Nephron (organoid): Measurements from ENCODE around the gene UBP1.
"Not testable (repeated sequence)": the region's sequence is repeated elsewhere in the genome, so short reads cannot be mapped to it uniquely, and the experiment has no call there.

Source experiments
- H3K27ac Mint-ChIP-seq, 3 experiments: 2 replicates each; pipeline ENCODE4 v1.8.0; 2020; ENCODE audit warnings: mixed read lengths in 3 of 3, mild to moderate bottlenecking in 2 of 3, moderate library complexity in 1 of 3
- H3K27me3 Mint-ChIP-seq: 2 replicates; pipeline ENCODE4 v1.8.0; 2021; ENCODE audit warnings: low read depth, mild to moderate bottlenecking, moderate library complexity, mixed read lengths
- H3K36me3 Mint-ChIP-seq: 2 replicates; pipeline ENCODE4 v1.8.0; 2020; ENCODE audit warnings: low read depth, mixed read lengths
- H3K4me1 Mint-ChIP-seq: 2 replicates; pipeline ENCODE4 v1.8.0; 2020; ENCODE audit warnings: mixed read lengths
- H3K4me3 Mint-ChIP-seq, 3 experiments: 2 replicates each; pipeline ENCODE4 v1.8.0; 2020; ENCODE audit warnings: mild to moderate bottlenecking in 3 of 3, mixed read lengths in 3 of 3, moderate library complexity in 2 of 3
- H3K9me3 Mint-ChIP-seq: 2 replicates; pipeline ENCODE4 v1.8.0; 2020; ENCODE audit warnings: mixed read lengths
- TF ChIP-seq, protein P1 (sequence below), 3 experiments: fragments of 200-600 bp; sonication (generic); IDR thresholded peaks; one replicate each; pipeline ENCODE4 v1.5.0; 2021; ENCODE audit warnings: antibody characterized with exemption in 3 of 3; ENCODE audit not compliant: unreplicated experiment in 3 of 3

UBP1 gene

DNA sequence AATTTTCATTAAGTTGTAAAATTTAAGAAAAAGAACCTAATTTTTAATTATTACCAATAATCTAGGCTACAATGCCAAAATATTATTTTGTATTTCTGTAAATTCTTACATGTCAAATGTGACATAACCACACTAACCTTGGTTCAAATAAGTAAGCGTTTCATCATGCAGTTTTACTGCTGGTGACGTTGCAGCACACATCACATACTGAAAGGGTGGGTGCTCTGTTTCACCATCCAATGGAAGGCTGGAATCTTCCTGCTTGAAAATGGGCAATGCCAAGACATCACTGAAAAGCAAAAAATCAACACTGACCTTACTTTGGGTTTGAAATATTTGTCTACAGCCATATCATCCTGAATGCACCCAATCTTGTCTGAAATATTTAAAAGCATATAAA, 14.8 kb downstream of the UBP1 start:
- Mint-ChIP-seq H3K4me1 (peaks cover 40% of the 10 kb centered on the region), H3K27me3 (no peaks in the 10 kb centered on the region), H3K36me3 (peaks cover 42% of the 10 kb centered on the region), H3K9me3 (no peaks in the 10 kb centered on the region), H3K4me3 (no peak overlapping the region), H3K27ac (peak overlapping the region in 1 of 3 experiments; percentile 53)
- TF ChIP-seq, protein P1, sequence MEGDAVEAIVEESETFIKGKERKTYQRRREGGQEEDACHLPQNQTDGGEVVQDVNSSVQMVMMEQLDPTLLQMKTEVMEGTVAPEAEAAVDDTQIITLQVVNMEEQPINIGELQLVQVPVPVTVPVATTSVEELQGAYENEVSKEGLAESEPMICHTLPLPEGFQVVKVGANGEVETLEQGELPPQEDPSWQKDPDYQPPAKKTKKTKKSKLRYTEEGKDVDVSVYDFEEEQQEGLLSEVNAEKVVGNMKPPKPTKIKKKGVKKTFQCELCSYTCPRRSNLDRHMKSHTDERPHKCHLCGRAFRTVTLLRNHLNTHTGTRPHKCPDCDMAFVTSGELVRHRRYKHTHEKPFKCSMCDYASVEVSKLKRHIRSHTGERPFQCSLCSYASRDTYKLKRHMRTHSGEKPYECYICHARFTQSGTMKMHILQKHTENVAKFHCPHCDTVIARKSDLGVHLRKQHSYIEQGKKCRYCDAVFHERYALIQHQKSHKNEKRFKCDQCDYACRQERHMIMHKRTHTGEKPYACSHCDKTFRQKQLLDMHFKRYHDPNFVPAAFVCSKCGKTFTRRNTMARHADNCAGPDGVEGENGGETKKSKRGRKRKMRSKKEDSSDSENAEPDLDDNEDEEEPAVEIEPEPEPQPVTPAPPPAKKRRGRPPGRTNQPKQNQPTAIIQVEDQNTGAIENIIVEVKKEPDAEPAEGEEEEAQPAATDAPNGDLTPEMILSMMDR (IDR thresholded peaks at IDR 0.05; ENCODE audit: unreplicated experiment in 3 of 3): no peak

DNA sequence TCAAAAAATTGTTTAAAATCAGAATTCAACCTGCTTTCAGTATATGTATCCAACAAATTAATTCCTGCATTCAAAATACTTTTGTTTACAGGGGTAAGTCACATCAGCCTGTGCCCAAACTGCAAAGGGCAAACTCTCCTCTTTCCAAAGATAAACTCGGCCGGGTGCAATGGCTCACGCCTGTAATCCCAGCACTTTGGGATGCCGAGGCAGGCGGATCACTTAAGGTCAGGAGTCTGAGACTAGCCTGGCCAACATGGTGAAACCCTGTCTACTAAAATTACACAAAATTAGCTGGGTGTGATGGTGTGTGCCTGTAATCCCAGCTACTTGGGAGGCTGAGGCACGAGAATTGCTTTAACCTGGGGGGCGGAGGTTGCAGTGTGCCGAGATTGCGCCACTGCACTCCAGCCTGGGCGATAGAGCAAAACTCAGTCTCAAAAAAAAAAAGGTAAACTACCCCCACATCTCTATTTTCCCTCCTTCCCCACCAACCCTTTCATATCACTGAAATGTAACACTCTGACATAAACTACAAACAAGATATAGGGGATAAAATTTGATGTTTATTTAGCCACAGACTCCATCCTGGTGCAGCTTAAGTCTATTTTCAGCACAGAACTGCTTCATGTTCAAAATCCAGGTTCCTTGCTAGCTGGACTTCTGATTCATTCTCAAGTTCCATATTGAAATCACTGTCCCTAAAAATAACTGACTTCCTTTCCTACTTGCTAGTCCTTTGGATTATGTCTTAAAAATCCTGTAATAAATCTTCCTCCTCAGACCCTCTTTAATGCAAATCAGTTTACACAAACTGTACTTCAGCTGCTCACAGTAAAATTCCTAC, 15.4 kb downstream of the UBP1 start:
- Mint-ChIP-seq H3K9me3 (no peaks in the 10 kb centered on the region), H3K4me3 (no peak overlapping the region), H3K36me3 (peaks cover 46% of the 10 kb centered on the region), H3K4me1 (peaks cover 33% of the 10 kb centered on the region), H3K27me3 (no peaks in the 10 kb centered on the region), H3K27ac (peak overlapping the region in 1 of 3 experiments; percentile 53)
- TF ChIP-seq, protein P1 (IDR thresholded peaks at IDR 0.05; ENCODE audit: unreplicated experiment in 3 of 3): no peak

DNA sequence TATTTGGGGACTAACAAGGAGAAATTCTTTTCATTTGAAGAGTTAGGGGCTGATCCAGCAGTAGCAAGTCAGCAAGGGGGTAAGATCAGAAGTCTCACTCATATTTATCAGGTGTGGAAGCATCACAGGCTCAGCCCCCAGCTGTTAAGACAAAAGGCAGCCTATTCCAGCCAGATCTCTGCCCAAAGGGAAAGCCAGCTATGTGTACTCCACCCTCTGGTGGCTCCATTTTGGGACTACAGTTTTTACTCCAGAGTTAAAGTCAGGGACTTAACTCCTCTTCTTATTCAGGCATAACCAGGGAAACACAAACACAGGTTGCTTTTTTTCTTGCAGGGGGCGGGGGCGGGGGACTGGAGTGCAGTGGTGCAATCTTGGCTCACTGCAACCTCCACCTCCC, 19.2 kb downstream of the UBP1 start:
- H3K4me3 Mint-ChIP-seq: no peak overlapping the region
- no peaks in the 10 kb centered on the region for H3K27me3 Mint-ChIP-seq
- H3K9me3 Mint-ChIP-seq: no peaks in the 10 kb centered on the region
- H3K4me1 Mint-ChIP-seq: peaks cover 6% of the 10 kb centered on the region
- H3K36me3 Mint-ChIP-seq: peaks cover 76% of the 10 kb centered on the region
- H3K27ac Mint-ChIP-seq: no peak overlapping the region
- TF ChIP-seq, protein P1 (IDR thresholded peaks at IDR 0.05; ENCODE audit: unreplicated experiment in 3 of 3): no peak

DNA sequence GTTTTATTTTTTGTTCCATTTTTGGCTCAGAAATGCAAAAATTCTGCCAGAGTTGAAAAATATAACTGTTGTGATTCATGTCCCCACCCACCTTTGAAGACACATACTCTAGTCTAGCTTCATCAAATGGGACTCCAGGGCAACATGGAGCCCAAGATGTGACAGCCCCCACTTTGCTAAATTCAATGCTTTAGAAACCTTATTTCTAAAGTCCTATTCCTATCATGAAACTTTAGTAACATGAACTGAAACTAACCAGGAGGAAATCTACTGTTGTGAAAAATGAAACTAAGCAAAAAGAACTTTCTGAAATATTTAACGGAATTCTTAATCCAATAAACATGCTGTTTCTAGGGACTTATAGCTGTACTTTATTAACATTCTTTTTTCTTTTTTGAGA, 20.3 kb downstream of the UBP1 start:
- Mint-ChIP-seq H3K27me3 (no peaks in the 10 kb centered on the region), H3K36me3 (peaks cover 80% of the 10 kb centered on the region), H3K27ac (no peak overlapping the region), H3K4me3 (no peak overlapping the region), H3K4me1 (peaks cover 1% of the 10 kb centered on the region), H3K9me3 (no peaks in the 10 kb centered on the region)
- TF ChIP-seq, protein P1 (IDR thresholded peaks at IDR 0.05; ENCODE audit: unreplicated experiment in 3 of 3): no peak

DNA sequence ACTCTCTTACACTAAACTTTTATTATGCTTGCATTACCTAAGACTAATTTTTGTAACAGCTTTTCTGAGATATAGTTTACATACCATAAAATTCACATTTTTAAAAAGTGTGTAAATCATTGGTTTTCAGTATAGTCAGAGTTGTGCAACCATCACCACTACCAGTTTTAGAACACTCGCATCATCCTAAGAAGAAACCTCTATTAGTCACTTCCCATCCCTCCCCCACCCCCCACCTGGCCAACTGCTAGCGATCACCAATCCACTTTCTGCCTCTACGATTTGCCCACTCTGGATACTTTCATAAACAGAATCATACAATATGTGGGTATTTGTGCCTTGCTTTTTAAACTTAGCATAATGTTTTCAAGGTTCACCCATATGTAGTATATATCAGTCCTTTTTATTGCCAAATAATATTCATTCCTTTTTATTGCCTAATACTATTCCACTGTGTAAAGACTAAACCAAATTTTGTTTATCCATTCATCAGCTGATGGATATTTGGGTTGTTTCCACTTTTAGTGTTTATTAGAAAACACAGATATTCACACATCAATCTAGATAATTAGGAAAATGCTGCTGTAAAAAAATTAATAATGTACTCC, 23.0 kb downstream of the UBP1 start:
- TF ChIP-seq, protein P1 (IDR thresholded peaks at IDR 0.05; ENCODE audit: unreplicated experiment in 3 of 3): no peak
- Mint-ChIP-seq H3K4me3 (no peak overlapping the region), H3K4me1 (no peaks in the 10 kb centered on the region), H3K27ac (no peak overlapping the region), H3K9me3 (no peaks in the 10 kb centered on the region), H3K36me3 (peaks cover 78% of the 10 kb centered on the region), H3K27me3 (no peaks in the 10 kb centered on the region)

DNA sequence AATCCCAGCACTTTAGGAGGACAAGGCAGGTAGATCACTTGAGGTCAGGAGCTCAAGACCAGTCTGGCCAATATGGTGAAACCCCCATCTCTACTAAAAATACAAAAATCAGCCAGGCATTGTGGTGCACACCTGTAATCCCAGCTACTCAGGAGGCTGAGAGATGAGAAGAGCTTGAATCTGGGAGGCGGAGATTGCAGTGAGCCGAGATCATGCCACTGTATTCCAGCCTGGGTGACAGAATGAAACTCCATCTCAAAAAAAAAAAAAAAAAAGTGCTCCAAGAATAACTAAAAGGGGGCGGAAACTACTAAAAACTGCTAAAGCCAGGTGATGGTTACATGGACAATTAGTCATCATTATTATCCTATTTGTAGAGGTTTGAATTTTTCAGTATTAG, 29.4 kb downstream of the UBP1 start:
- not testable (repeated sequence) for H3K4me1 Mint-ChIP-seq, H3K27me3 Mint-ChIP-seq, H3K9me3 Mint-ChIP-seq, H3K4me3 Mint-ChIP-seq, H3K27ac Mint-ChIP-seq
- H3K36me3 Mint-ChIP-seq: peaks cover 80% of the 10 kb centered on the region
